Testis (tissue), 2 donors: Measurements from ENCODE around the gene MXRA8.

Experiments used
- CTCF ChIP-seq, 3 experiments: fragments of 450-650 bp in 2 of 3; fragments of 200-600 bp in 1 of 3; sonication (generic) in 1 of 3; IDR thresholded peaks; one replicate each; pipeline ENCODE4 v1.5.1; 2016 to 2019; ENCODE audit warnings: antibody characterized with exemption in 3 of 3, mild to moderate bottlenecking in 2 of 3, moderate library complexity in 1 of 3
- POLR2A ChIP-seq: fragments of 450-650 bp; IDR thresholded peaks from one replicate; pipeline ENCODE4 v1.6.1; 2017; ENCODE audit warnings: antibody characterized with exemption, mild to moderate bottlenecking, moderate library complexity

- TF ChIP-seq CTCF (IDR thresholded peaks at IDR 0.05) (no peak), POLR2A (no peak)
Observed at GRCh38 chr1:1306661-1307260, 51.6 kb downstream of the MXRA8 start.
